ENCODE results near the gene KIAA1217. TPM values are rescaled to one million over a fixed set of nuclear protein-coding genes. Genes with fewer than 3 reads are reported as not detected.

The KIAA1217 gene
- total and polyA plus RNA-seq, 2 experiments from 2014 or later: 13.3 to 23.1 TPM

DNA sequence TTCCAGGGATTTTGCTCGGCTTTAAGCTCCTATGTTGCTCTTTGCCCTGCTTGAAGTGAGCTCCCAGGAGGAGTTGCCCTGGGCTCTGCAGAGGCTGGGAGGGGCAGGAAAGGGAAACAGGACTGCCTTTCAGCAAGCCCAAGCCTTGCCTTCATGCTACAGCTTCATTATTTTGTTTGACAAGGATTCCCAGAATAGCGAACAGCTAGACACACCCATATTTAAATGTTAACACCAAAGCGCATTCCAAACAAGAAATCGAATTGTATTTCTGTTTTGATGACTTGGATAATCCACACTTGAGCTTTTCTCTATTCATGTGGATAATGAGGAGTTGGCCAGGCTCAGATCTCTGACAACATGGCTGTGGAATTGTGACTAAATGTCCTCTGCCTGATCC lies 6.3 kb downstream of the KIAA1217 start:
- H3K27me3 ChIP-seq: no peaks in the 10 kb centered on the region
- H3K4me1 ChIP-seq (ENCODE audit: low read depth): peaks cover 42% of the 10 kb centered on the region
- TF ChIP-seq, protein P1, sequence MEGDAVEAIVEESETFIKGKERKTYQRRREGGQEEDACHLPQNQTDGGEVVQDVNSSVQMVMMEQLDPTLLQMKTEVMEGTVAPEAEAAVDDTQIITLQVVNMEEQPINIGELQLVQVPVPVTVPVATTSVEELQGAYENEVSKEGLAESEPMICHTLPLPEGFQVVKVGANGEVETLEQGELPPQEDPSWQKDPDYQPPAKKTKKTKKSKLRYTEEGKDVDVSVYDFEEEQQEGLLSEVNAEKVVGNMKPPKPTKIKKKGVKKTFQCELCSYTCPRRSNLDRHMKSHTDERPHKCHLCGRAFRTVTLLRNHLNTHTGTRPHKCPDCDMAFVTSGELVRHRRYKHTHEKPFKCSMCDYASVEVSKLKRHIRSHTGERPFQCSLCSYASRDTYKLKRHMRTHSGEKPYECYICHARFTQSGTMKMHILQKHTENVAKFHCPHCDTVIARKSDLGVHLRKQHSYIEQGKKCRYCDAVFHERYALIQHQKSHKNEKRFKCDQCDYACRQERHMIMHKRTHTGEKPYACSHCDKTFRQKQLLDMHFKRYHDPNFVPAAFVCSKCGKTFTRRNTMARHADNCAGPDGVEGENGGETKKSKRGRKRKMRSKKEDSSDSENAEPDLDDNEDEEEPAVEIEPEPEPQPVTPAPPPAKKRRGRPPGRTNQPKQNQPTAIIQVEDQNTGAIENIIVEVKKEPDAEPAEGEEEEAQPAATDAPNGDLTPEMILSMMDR (IDR thresholded peaks at IDR 0.05; ENCODE audit: low read depth, low read length): no peak
- no peak for DNase-seq (ENCODE audit: low read depth in 1 of 2, low spot score in 1 of 2)
- no peaks in the 10 kb centered on the region for H3K9me3 ChIP-seq (ENCODE audit: low read depth)
- peak overlapping the region; percentile 46 for H3K27ac ChIP-seq
- no peaks in the 10 kb centered on the region for H3K36me3 ChIP-seq
- H3K4me3 ChIP-seq: no peak overlapping the region

DNA sequence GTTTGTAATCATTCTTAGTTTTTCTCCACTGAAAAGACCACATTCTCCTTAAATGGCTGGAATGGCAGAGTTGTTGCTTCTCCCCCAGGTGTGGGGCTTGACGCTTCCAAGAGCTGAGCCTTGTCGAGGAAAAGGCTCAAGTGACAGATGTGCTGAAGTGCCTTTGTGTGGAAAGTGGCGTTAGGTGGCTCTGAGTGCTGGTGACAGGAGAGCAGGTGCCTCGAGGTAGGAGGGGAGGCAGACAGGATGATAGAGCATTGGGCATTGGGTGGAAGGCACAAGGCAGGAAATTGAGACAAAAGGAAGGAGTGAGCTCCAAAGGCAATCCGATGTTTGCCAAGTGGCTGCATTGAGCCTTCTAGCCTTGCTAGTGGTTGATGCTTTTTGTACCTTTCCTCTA lies 6.7 kb downstream of the KIAA1217 start:
- H3K27ac ChIP-seq: peak overlapping the region; percentile 46
- DNase-seq (ENCODE audit: low read depth in 1 of 2, low spot score in 1 of 2): peak in 1 of 2 donors; percentile 52
- no peaks in the 10 kb centered on the region for H3K9me3 ChIP-seq (ENCODE audit: low read depth)
- peaks cover 41% of the 10 kb centered on the region for H3K4me1 ChIP-seq (ENCODE audit: low read depth)
- no peaks in the 10 kb centered on the region for H3K36me3 ChIP-seq
- TF ChIP-seq, protein P1 (IDR thresholded peaks at IDR 0.05; ENCODE audit: low read depth, low read length): no peak
- no peaks in the 10 kb centered on the region for H3K27me3 ChIP-seq
- no peak overlapping the region for H3K4me3 ChIP-seq

DNA sequence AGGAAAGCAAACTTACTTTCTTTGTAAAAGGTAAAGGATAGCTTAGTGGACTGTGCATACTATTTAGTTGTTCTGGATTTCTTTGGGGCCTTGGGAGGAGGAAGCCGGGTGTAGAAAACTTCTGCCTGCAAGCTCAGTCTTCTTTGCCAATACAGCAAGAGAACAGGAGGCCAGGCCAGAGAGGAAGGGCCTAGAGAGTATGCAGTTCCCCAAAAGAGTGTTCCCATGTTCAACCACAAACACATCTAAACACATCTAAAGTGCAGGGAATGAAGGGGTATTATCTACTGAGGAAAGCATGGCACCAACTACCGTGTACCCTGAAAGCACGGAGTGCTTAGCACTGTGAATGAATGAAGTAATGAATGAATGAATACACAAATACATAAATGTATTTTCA lies 11.0 kb downstream of the KIAA1217 start:
- H3K4me3 ChIP-seq: no peak overlapping the region
- no peak for DNase-seq (ENCODE audit: low read depth in 1 of 2, low spot score in 1 of 2)
- no peak overlapping the region for H3K27ac ChIP-seq
- H3K4me1 ChIP-seq (ENCODE audit: low read depth): peaks cover 21% of the 10 kb centered on the region
- H3K36me3 ChIP-seq: no peaks in the 10 kb centered on the region
- no peaks in the 10 kb centered on the region for H3K9me3 ChIP-seq (ENCODE audit: low read depth)
- TF ChIP-seq, protein P1 (IDR thresholded peaks at IDR 0.05; ENCODE audit: low read depth, low read length): no peak
- H3K27me3 ChIP-seq: no peaks in the 10 kb centered on the region

DNA sequence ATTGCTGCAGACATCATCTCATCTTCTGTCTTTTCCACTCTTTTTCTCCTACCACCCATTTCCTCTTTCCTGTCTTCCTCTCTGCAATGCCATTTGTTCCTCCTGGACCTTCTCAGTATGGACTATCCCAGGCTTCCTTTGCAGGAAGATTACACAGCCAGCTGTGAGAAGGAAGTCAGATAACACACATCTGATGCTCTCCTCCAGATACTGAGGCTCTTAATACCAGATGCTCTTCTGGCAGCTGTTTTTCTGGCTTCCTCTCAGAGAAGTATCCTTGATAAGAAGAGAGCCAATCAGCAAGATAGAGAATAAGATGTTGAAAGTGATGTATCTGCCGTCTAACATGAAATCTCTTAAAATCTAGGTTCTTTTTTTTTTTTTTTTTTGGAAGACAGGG lies 14.4 kb downstream of the KIAA1217 start:
- TF ChIP-seq, protein P1 (IDR thresholded peaks at IDR 0.05; ENCODE audit: low read depth, low read length): no peak

DNA sequence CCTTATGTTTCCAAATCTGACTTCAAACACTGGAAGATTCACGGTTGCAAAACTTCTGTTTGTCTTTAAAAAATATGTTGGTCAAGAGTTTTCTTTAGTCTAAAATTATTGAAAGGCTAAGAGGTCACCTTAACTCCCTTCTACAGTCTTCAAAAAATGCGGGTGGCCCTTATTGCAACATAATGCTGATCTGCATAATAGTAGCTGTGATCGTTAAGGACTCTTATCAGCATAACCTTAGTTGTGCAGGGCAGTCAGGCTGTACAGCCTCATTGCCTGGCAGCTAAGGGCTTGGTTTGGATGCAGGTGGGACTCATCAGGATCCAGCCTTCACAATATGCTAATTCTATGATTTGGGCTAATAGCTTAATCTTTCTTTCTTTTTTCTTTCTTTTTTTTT lies 15.0 kb downstream of the KIAA1217 start:
- Histone ChIP-seq H3K36me3 (no peaks in the 10 kb centered on the region), H3K4me3 (no peak overlapping the region)
- TF ChIP-seq, protein P1 (IDR thresholded peaks at IDR 0.05; ENCODE audit: low read depth, low read length): no peak

More for the DNA sequence above, 14.4 kb downstream of the KIAA1217 start:
- no peaks in the 10 kb centered on the region for H3K9me3 ChIP-seq (ENCODE audit: low read depth)
- H3K27ac ChIP-seq: no peak overlapping the region
- H3K4me1 ChIP-seq (ENCODE audit: low read depth): no peaks in the 10 kb centered on the region
- no peaks in the 10 kb centered on the region for H3K27me3 ChIP-seq
- H3K4me3 ChIP-seq: no peak overlapping the region
- H3K36me3 ChIP-seq: no peaks in the 10 kb centered on the region
- DNase-seq (ENCODE audit: low read depth in 1 of 2, low spot score in 1 of 2): no peak

DNA sequence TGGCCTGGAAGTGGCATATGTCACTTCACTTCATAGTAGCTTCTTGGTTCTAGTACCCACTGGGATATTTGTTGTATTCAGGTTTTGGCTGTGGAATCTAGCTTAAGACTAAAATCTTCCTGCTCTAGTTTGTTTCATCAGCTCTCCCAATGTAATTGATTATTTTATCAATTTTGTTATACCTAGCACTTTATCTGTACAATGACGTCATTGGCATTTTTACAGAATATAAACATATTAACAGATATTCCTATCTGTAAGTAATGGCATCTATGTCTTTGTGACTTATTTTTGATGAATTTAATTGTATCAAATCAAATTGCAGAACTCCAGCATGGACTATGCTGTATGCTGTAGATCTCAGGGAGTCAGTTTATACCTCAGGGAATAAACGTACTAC lies 19.7 kb downstream of the KIAA1217 start:
- TF ChIP-seq, protein P1 (IDR thresholded peaks at IDR 0.05; ENCODE audit: low read depth, low read length): no peak
- no peaks in the 10 kb centered on the region for H3K9me3 ChIP-seq (ENCODE audit: low read depth)
- H3K27me3 ChIP-seq: no peaks in the 10 kb centered on the region
- H3K27ac ChIP-seq: no peak overlapping the region
- H3K36me3 ChIP-seq: no peaks in the 10 kb centered on the region
- no peak overlapping the region for H3K4me3 ChIP-seq
- no peak for DNase-seq (ENCODE audit: low read depth in 1 of 2, low spot score in 1 of 2)
- no peaks in the 10 kb centered on the region for H3K4me1 ChIP-seq (ENCODE audit: low read depth)

More for the DNA sequence above, 15.0 kb downstream of the KIAA1217 start:
- peak in 1 of 2 donors; percentile 55 for DNase-seq (ENCODE audit: low read depth in 1 of 2, low spot score in 1 of 2)
- Histone ChIP-seq H3K9me3 (ENCODE audit: low read depth) (no peaks in the 10 kb centered on the region), H3K27me3 (no peaks in the 10 kb centered on the region), H3K27ac (no peak overlapping the region), H3K4me1 (ENCODE audit: low read depth) (no peaks in the 10 kb centered on the region)

All from cardiac muscle cell (in vitro differentiated cells and primary cell).